Ascending aorta (tissue), 2 donors: ENCODE measurements around the gene ARSI. TPM values are rescaled to one million over a fixed set of nuclear protein-coding genes. Genes with fewer than 3 reads are reported as not detected.
"Not testable (repeated sequence)": the region's sequence is repeated elsewhere in the genome, so short reads cannot be mapped to it uniquely, and the experiment has no call there.

Source experiments
- DNase-seq, 2 donors: peaks; one replicate each; pipeline ENCODE4 v3.0.0-alpha.2; 2019; ENCODE audit warnings: low spot score in 2 of 2
- H3K27ac ChIP-seq, 2 donors: fragments of 200-600 bp; sonication (generic); one replicate each; pipeline ENCODE4 v1.5.1; 2016 to 2017; ENCODE audit warnings: mild to moderate bottlenecking in 1 of 2
- H3K27me3 ChIP-seq: fragments of 200-600 bp; sonication (generic); one replicate; pipeline ENCODE4 v1.5.1; 2017
- H3K36me3 ChIP-seq, 2 donors: fragments of 200-600 bp; sonication (generic); one replicate each; pipeline ENCODE4 v1.5.1; 2016
- H3K4me1 ChIP-seq, 2 donors: fragments of 200-600 bp; sonication (generic); one replicate each; pipeline ENCODE4 v1.5.1; 2016 to 2017; ENCODE audit warnings: mild to moderate bottlenecking in 1 of 2
- H3K4me3 ChIP-seq, 2 donors: fragments of 200-600 bp; sonication (generic); one replicate each; pipeline ENCODE4 v1.5.1; 2016 to 2017; ENCODE audit warnings: mild to moderate bottlenecking in 1 of 2
- H3K9me3 ChIP-seq, 2 donors: fragments of 200-600 bp; sonication (generic); one replicate each; pipeline ENCODE4 v1.5.1; 2016
- CTCF ChIP-seq, 3 experiments: fragments of 200-600 bp in 2 of 3; fragments of 450-650 bp in 1 of 3; sonication (generic) in 2 of 3; IDR thresholded peaks; one replicate each; pipeline ENCODE4 v1.5.1; 2016 to 2019; ENCODE audit warnings: antibody characterized with exemption in 3 of 3, mild to moderate bottlenecking in 1 of 3, moderate library complexity in 1 of 3
- intact Hi-C: fragments of 100-400 bp; cut with DNase I; formaldehyde crosslinking; loops from one replicate; pipeline ENCODE4 v1.15.1; 2023
- total RNA-seq: library from RNA; depleted of rRNA; stranded (reverse); fragments of >200 nt; gene quantifications from one replicate; pipeline ENCODE4 v1.1.0, GENCODE V29; 2016

Gene ARSI
- total RNA-seq, 1 donor from 2014 or later, result not detected

DNA sequence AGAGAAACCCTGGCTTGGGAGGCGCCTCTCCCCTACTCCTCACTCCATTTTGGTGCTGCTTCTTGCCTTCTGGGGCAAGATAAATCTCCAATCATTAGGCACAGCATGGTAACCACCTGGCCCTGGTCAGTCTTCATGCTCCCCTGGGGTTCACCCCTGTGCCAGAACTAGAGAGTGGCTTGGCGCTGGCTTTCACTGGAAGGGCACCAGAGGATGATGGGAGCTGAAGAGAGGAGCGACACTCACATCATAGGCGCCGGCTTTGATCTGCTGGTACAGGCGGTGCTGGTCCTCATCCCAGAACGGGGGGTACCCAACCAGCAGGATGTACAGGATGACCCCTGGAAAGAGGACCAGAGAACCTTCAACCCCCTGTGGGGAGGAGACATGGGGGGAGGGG is 51.2 kb downstream of the ARSI start:
- TF ChIP-seq CTCF (IDR thresholded peaks at IDR 0.05), result no peak
- no peaks in the 10 kb centered on the region for H3K4me1 ChIP-seq
- H3K36me3 ChIP-seq, result no peaks in the 10 kb centered on the region
- no peak overlapping the region for H3K27ac ChIP-seq
- H3K27me3 ChIP-seq, result no peaks in the 10 kb centered on the region
- no peak overlapping the region for H3K4me3 ChIP-seq
- DNase-seq, result no peak
- H3K9me3 ChIP-seq, result no peaks in the 10 kb centered on the region
- intact Hi-C loops, result no loop called here

DNA sequence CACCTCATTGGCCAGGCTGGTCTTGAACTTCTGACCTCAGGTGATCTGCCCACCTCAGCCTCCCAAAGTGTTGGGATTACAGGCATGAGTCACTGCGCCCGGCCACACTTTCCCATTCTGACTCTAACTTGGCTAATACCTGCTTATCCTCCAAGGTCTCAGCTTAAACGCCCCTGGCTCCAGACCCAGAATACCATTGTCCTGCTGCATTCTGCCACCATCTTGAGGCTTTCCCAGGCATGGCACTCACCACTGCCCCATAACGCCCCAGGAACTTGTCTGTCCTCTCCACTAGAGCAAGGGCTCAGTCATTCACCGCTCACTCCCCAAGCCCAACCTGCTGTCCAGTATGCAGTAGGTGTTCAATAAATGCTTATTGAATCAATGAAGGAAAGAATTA is 53.0 kb downstream of the ARSI start:
- Histone ChIP-seq H3K27me3 (no peaks in the 10 kb centered on the region), H3K4me1 (no peaks in the 10 kb centered on the region), H3K9me3 (no peaks in the 10 kb centered on the region), H3K27ac (no peak overlapping the region), H3K36me3 (no peaks in the 10 kb centered on the region), H3K4me3 (no peak overlapping the region)
- no peak for TF ChIP-seq CTCF (IDR thresholded peaks at IDR 0.05)
- no peak for DNase-seq
- intact Hi-C loops, result no loop called here

DNA sequence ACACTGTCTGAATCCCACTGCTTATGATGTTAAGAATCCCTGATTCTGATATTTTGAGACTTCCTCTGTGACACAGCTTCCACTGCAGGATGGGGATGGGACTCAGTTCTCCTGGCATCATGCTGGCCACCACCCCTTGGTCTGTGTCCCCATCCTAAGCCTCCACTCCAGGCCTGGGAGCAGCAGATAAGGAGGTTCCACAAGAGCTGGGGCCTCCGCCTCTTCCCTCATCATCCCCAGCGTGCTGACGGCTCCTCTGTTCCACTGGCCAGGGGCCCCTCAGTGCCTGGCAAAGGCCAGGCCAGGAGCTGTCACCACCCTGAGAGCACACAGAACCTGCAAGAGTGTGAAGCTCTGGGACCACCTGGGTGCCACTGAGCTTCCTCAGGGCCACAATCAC is 53.8 kb downstream of the ARSI start:
- Histone ChIP-seq H3K9me3 (no peaks in the 10 kb centered on the region), H3K27me3 (no peaks in the 10 kb centered on the region), H3K4me3 (no peak overlapping the region), H3K4me1 (no peaks in the 10 kb centered on the region), H3K27ac (no peak overlapping the region), H3K36me3 (no peaks in the 10 kb centered on the region)
- intact Hi-C loops, result no loop called here
- TF ChIP-seq CTCF (IDR thresholded peaks at IDR 0.05), result no peak
- DNase-seq, result no peak

GRCh38 chr5:150248493-150248892 is 54.2 kb downstream of the ARSI start:
- H3K36me3 ChIP-seq, H3K4me1 ChIP-seq, H3K4me3 ChIP-seq, H3K27me3 ChIP-seq, intact Hi-C loops, DNase-seq, H3K9me3 ChIP-seq, H3K27ac ChIP-seq: not testable (repeated sequence)

GRCh38 chr5:150247726-150248125 is 55.0 kb downstream of the ARSI start:
- Histone ChIP-seq H3K4me3 (no peak overlapping the region), H3K9me3 (no peaks in the 10 kb centered on the region), H3K36me3 (no peaks in the 10 kb centered on the region), H3K27ac (no peak overlapping the region), H3K27me3 (no peaks in the 10 kb centered on the region), H3K4me1 (no peaks in the 10 kb centered on the region)
- DNase-seq, result no peak
- intact Hi-C loops, result no loop called here
- no peak for TF ChIP-seq CTCF (IDR thresholded peaks at IDR 0.05)

DNA sequence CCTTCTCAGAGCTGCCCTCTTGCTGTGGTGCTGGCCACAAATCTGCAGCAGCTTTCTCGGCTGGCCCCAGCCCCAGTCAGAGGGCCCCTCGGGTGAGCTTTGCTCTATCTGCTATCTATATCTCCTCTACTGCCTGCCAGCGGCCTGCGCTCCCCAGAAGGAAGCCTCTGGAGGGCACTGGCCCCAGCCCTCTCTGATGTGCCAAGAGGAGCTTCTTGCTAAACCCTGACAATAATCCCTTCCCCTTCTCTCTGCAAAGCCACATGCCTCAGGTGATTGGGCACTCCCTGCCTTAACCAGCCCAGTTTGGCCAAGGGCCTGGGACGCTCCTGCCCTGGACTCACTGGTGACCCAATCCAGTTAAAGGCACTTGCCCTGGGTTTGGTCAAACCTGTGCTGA is 55.9 kb downstream of the ARSI start:
- H3K4me1 ChIP-seq, result no peaks in the 10 kb centered on the region
- intact Hi-C loops, result no loop called here
- H3K36me3 ChIP-seq, result no peaks in the 10 kb centered on the region
- no peak for DNase-seq
- no peaks in the 10 kb centered on the region for H3K27me3 ChIP-seq
- no peaks in the 10 kb centered on the region for H3K9me3 ChIP-seq
- TF ChIP-seq CTCF (IDR thresholded peaks at IDR 0.05), result no peak
- H3K27ac ChIP-seq, result no peak overlapping the region
- H3K4me3 ChIP-seq, result no peak overlapping the region
